HG02798 (cell line): ENCODE data around the gene FST.

Experiments used
- ATAC-seq: cut with Tn5 transposase; IDR thresholded peaks from one replicate; pipeline ENCODE4 v1.9.1; 2021; ENCODE audit warnings: mild to moderate bottlenecking; ENCODE audit not compliant: unreplicated experiment, poor library complexity

FST gene

DNA sequence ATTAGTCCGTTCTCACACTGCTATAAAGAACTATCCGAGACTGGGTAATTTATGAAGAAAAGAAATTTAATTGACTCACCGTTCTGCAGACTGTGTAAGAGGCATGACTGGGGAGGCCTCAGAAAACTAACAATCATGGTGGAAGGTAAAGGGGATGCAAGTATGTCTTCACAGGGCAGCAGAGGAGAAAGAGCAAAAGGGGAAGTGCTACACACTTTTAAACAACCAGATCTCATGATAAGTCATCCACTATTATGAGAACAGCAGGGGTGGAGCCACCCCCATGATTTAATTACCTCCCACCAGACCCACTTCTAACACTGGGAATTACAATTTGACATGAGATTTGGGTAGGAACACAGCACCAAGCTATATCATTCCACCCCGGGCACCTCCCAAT lies 26.6 kb downstream of the FST start:
- ATAC-seq = no peak

DNA sequence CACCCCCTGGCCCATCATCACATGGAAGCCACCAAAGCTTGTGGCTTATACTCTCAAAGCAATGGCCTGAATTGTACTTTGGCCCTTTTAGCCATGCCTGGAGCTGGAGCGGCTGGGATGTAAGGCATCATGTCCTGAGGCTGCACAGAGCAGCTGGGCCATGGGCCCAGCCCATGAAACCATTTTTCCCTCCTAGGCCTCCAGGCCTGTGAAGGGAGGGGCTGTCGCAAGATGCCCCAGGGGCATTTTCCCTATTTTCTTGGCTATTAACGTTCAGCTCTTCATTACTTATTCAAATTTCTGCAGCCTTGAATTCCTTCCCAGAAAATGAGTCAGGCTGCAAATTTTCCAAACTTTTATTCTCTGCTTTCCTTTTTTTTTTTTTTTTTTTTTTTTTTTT lies 27.7 kb downstream of the FST start:
- no peak for ATAC-seq

DNA sequence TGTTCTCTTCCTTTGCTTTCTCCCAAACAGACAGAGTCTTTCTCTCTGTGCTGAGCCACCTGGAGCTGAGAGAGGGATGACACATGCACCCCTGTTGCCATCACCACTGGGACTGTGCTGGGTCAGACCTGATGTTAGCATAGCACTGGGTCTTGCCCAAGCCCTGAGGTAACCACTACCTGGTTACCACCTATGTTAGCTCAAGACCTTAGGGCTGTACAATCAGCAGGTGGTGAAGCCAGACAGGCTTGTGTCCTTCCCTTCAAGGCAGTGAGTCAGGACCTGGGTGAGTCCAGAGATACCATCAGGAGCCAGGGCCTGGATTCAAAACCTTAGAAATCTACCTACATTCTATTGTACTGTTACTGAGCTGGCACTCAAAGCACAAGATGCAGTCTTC lies 32.1 kb downstream of the FST start:
- ATAC-seq = no peak

DNA sequence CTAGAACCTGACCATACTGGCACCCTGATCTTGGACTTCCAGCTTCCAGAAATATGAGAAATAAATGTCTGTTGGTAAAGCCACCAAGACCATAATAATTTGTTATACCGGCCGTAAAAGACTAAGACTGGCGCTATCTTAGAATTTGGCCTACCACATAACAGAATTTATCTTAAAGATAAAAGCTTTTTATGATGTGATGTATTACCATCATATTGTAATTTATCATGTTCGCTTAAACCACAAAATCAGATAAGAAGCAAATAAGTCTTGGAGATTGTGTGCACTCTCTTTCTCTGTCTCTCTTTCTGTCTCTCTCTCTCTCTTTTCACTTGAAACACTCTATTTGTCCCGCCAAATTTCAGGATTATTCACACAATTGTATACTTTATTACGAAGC lies 35.6 kb downstream of the FST start:
- ATAC-seq = no peak

GRCh38 chr5:53520813-53521212 lies 40.4 kb downstream of the FST start:
- no peak for ATAC-seq
